CD14-positive monocyte (primary cell): Measurements from ENCODE around the gene HSD17B3. TPM values are rescaled to one million over a fixed set of nuclear protein-coding genes. Genes with fewer than 3 reads are reported as not detected.

ENCODE experiments used
- DNase-seq, 3 donors: peaks; one replicate each; pipeline ENCODE4 v3.0.0-alpha.2; 2011 to 2022
- H2AFZ ChIP-seq: 2 replicates; pipeline ENCODE4 v1.6.0; 2012; ENCODE audit warnings: mild to moderate bottlenecking, low read depth, low read length, inconsistent platforms; ENCODE audit not compliant: insufficient read depth, poor library complexity, severe bottlenecking
- H3K27ac ChIP-seq, 2 donors: 1 replicate in 1 of 2; 2 replicates in 1 of 2; pipeline ENCODE4 v1.5.1; 2012 to 2013; ENCODE audit warnings: low read length in 2 of 2, control low read depth in 1 of 2, inconsistent platforms in 1 of 2, low read depth in 1 of 2, mild to moderate bottlenecking in 1 of 2
- H3K27me3 ChIP-seq, 2 donors: one replicate each; pipeline versions ENCODE4 v1.6.0 to v1.6.1; 2011 to 2013; ENCODE audit warnings: low read length in 2 of 2; ENCODE audit not compliant: control insufficient read depth in 2 of 2, insufficient read depth in 2 of 2
- H3K36me3 ChIP-seq, 2 donors: replicated peaks in 1 of 2; 1 replicate in 1 of 2; 2 replicates in 1 of 2; pipeline versions ENCODE4 v1.5.1 to v1.6.1; 2012 to 2013; ENCODE audit warnings: low read length in 2 of 2, control low read depth in 1 of 2, inconsistent platforms in 1 of 2, mild to moderate bottlenecking in 1 of 2; ENCODE audit not compliant: insufficient read depth in 2 of 2, control insufficient read depth in 1 of 2
- H3K4me1 ChIP-seq, 2 donors: 1 replicate in 1 of 2; 2 replicates in 1 of 2; pipeline versions ENCODE4 v1.5.1 to v1.6.1; 2012 to 2013; ENCODE audit warnings: low read length in 2 of 2, control low read depth in 1 of 2, inconsistent platforms in 1 of 2, mild to moderate bottlenecking in 1 of 2, moderate library complexity in 1 of 2; ENCODE audit not compliant: insufficient read depth in 2 of 2, control insufficient read depth in 1 of 2
- H3K4me2 ChIP-seq: replicated peaks from 2 replicates; pipeline ENCODE3; 2012; ENCODE audit warnings: low read length, moderate library complexity, mild to moderate bottlenecking; ENCODE audit not compliant: poor library complexity, severe bottlenecking; ENCODE audit errors: extremely low read depth
- H3K4me3 ChIP-seq, 3 experiments: fragments of 200-600 bp in 1 of 3; sonication (generic) in 1 of 3; replicated peaks in 1 of 3; 1 replicate in 2 of 3; 2 replicates in 1 of 3; pipeline ENCODE4 v1.5.1; 2011 to 2013; ENCODE audit warnings: low read length in 3 of 3, mild to moderate bottlenecking in 3 of 3, control low read depth in 2 of 3, low read depth in 2 of 3, inconsistent platforms in 1 of 3, moderate library complexity in 1 of 3
- H3K79me2 ChIP-seq: 2 replicates; pipeline ENCODE4 v1.6.0; 2012; ENCODE audit warnings: mild to moderate bottlenecking, control low read depth, inconsistent platforms, low read length, moderate library complexity; ENCODE audit not compliant: insufficient read depth
- H3K9ac ChIP-seq: 2 replicates; pipeline ENCODE4 v1.6.0; 2017; ENCODE audit warnings: low read length, mild to moderate bottlenecking; ENCODE audit not compliant: insufficient read depth, poor library complexity, severe bottlenecking
- H3K9me3 ChIP-seq, 2 donors: replicated peaks in 1 of 2; 1 replicate in 1 of 2; 2 replicates in 1 of 2; pipeline versions ENCODE4 v1.5.1 to v1.6.1; 2012 to 2013; ENCODE audit warnings: low read length in 2 of 2, control low read depth in 1 of 2; ENCODE audit not compliant: control insufficient read depth in 1 of 2, insufficient read depth in 1 of 2
- H4K20me1 ChIP-seq: 2 replicates; pipeline ENCODE4 v1.6.0; 2012; ENCODE audit warnings: mild to moderate bottlenecking, low read length, control low read depth, moderate library complexity; ENCODE audit not compliant: insufficient read depth
- H3K27ac Mint-ChIP-seq, 7 donors: one replicate each; pipeline ENCODE4 v1.8.0; 2020; ENCODE audit warnings: mild to moderate bottlenecking in 7 of 7, mixed read lengths in 7 of 7, moderate library complexity in 6 of 7, inconsistent platforms in 2 of 7
- H3K27me3 Mint-ChIP-seq, 3 donors: one replicate each; pipeline ENCODE4 v1.8.0; 2021 to 2022; ENCODE audit warnings: low read depth in 3 of 3, mild to moderate bottlenecking in 3 of 3, mixed read lengths in 3 of 3, moderate library complexity in 3 of 3, inconsistent platforms in 1 of 3
- H3K36me3 Mint-ChIP-seq, 2 donors: one replicate each; pipeline ENCODE4 v1.8.0; 2020; ENCODE audit warnings: mixed read lengths in 2 of 2, inconsistent platforms in 1 of 2, mild to moderate bottlenecking in 1 of 2
- H3K4me1 Mint-ChIP-seq: one replicate; pipeline ENCODE4 v1.8.0; 2020; ENCODE audit warnings: mild to moderate bottlenecking, mixed read lengths
- H3K4me3 Mint-ChIP-seq, 2 donors: one replicate each; pipeline ENCODE4 v1.8.0; 2020; ENCODE audit warnings: mild to moderate bottlenecking in 2 of 2, mixed read lengths in 2 of 2, moderate library complexity in 1 of 2
- H3K9me3 Mint-ChIP-seq, 7 donors: one replicate each; pipeline ENCODE4 v1.8.0; 2020 to 2022; ENCODE audit warnings: mixed read lengths in 7 of 7, mild to moderate bottlenecking in 6 of 7, moderate library complexity in 6 of 7, inconsistent platforms in 2 of 7
- WGBS: methylation state at CpG from one replicate; pipeline ENCODE4 v1.1.5; 2013; ENCODE audit warnings: missing lambda C conversion rate; ENCODE audit not compliant: insufficient coverage; 5-methylcytosine and 5-hydroxymethylcytosine counted together
- intact Hi-C, 2 donors: fragments of 100-400 bp; cut with micrococcal nuclease; formaldehyde crosslinking; loops; one replicate each; pipeline versions ENCODE4 v1.15.0 to v1.15.1; 2023
- polyA minus RNA-seq: library from RNA; depleted of rRNA, polyadenylated mRNA; stranded (reverse); fragments of >200 nt; gene quantifications from 2 replicates; pipeline ENCODE4 v1.2.3, GENCODE V29; 2012
- polyA plus RNA-seq, 3 donors: library from polyadenylated mRNA; depleted of rRNA in 1 of 3; unstranded in 2 of 3; stranded (reverse) in 1 of 3; fragments of 300-500 nt in 2 of 3; fragments of >200 nt in 1 of 3; fragmentation: Illumina TruSeq in 2 of 3; gene quantifications; 1 replicate in 2 of 3; 2 replicates in 1 of 3; pipeline ENCODE4 v1.2.3, GENCODE V29; 2012 to 2021
- total RNA-seq, 12 experiments: library from RNA in 1 of 12; stranded (reverse) in 1 of 12; fragments of 120-200 nt in 1 of 12; gene quantifications; one replicate each; pipeline ENCODE4 v1.2.4 and lab custom pipeline; 2013 to 2026; ENCODE audit warnings: mixed read lengths in 6 of 12, inconsistent platforms in 1 of 12
- TF ChIP-seq, protein P1 (sequence below): fragments of 200-600 bp; IDR thresholded peaks from one replicate; pipeline ENCODE4 v1.8.0; 2022; ENCODE audit warnings: antibody characterized with exemption, mild to moderate bottlenecking

The HSD17B3 gene
- 0.08 TPM for total RNA-seq (2013)
- polyA plus RNA-seq (under 1 TPM in 1 of 3 donors, not detected in 2; 0.09 TPM), polyA minus RNA-seq (not detected in 2 replicates), total RNA-seq (lab: John Stamatoyannopoulos, UW) (0 to 0.30 (median 0) reads per million in 11 experiments)

GRCh38 chr9:96302021-96302420, at the start of gene HSD17B3:
Gene HSD17B3 (minus strand): TSS chr9:96302176. CDS start chr9:96302104, 72 bp downstream.
- H3K9ac ChIP-seq = no peak within 1 kb of the TSS
- H3K36me3 Mint-ChIP-seq = no peaks in the 10 kb centered on the region
- no peak within 1 kb of the TSS for H3K4me3 Mint-ChIP-seq
- H4K20me1 ChIP-seq = no peaks in the 10 kb centered on the region
- peaks cover 0 to 11% (median 1%) of the 10 kb centered on the region in 7 donors for H3K9me3 Mint-ChIP-seq
- peaks cover 4 to 10% (median 7%) of the 10 kb centered on the region in 3 donors for H3K27me3 Mint-ChIP-seq
- no peaks in the 10 kb centered on the region for H3K4me1 Mint-ChIP-seq
- H3K9me3 ChIP-seq = no peaks in the 10 kb centered on the region
- H3K79me2 ChIP-seq = no peaks in the 10 kb centered on the region
- H3K27ac Mint-ChIP-seq = no peak within 1 kb of the TSS
- no peaks in the 10 kb centered on the region for H3K4me1 ChIP-seq
- H3K36me3 ChIP-seq = no peaks in the 10 kb centered on the region
- no peak for DNase-seq
- no peak within 1 kb of the TSS for H3K27ac ChIP-seq
- TF ChIP-seq, protein P1, sequence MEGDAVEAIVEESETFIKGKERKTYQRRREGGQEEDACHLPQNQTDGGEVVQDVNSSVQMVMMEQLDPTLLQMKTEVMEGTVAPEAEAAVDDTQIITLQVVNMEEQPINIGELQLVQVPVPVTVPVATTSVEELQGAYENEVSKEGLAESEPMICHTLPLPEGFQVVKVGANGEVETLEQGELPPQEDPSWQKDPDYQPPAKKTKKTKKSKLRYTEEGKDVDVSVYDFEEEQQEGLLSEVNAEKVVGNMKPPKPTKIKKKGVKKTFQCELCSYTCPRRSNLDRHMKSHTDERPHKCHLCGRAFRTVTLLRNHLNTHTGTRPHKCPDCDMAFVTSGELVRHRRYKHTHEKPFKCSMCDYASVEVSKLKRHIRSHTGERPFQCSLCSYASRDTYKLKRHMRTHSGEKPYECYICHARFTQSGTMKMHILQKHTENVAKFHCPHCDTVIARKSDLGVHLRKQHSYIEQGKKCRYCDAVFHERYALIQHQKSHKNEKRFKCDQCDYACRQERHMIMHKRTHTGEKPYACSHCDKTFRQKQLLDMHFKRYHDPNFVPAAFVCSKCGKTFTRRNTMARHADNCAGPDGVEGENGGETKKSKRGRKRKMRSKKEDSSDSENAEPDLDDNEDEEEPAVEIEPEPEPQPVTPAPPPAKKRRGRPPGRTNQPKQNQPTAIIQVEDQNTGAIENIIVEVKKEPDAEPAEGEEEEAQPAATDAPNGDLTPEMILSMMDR = no peak
- whole genome bisulfite sequencing = 100% methylated on average over 3 of the region's 6 CpGs
- H2AFZ ChIP-seq = no peak within 1 kb of the TSS
- intact Hi-C loops = no loop called here
- no peak within 1 kb of the TSS for H3K4me2 ChIP-seq
- no peak within 1 kb of the TSS for H3K4me3 ChIP-seq
- H3K27me3 ChIP-seq = no peaks in the 10 kb centered on the region

DNA sequence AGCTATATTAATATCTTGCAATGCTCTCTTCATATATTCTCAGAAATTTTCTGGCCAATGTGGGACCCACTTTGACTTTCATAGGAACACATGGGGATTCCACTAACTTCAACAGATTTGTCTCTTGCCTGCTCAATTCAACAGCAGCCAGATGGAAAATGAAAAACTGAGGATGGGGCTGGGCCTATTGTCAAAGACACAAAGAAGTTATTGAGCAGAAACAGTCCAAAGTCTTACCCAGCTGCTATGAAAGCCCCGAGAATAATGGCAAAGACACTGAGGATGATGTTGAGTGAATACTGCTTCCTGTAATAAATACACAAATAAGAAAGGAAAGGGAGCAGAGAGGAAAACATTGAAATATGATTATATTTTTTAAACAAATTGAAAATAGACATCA, 48.9 kb upstream of the HSD17B3 start:
- H3K9ac ChIP-seq = no peak overlapping the region
- no peak for DNase-seq
- H3K27me3 ChIP-seq = no peaks in the 10 kb centered on the region
- H3K4me2 ChIP-seq = no peak overlapping the region
- Mint-ChIP-seq H3K4me3 (no peak overlapping the region), H3K9me3 (peaks cover 3 to 11% (median 4%) of the 10 kb centered on the region in 7 donors), H3K4me1 (peaks cover 16% of the 10 kb centered on the region), H3K27me3 (peaks cover 0 to 2% (median 2%) of the 10 kb centered on the region in 3 donors), H3K36me3 (peaks cover 9 to 13% of the 10 kb centered on the region in 2 donors), H3K27ac (no peak overlapping the region)
- no CpG with 5 or more reads among the region's 1 CpG for WGBS
- no peak overlapping the region for H3K27ac ChIP-seq
- intact Hi-C loops = no loop called here
- H3K79me2 ChIP-seq = no peaks in the 10 kb centered on the region
- H2AFZ ChIP-seq = no peak overlapping the region
- H3K9me3 ChIP-seq = peaks cover 6 to 9% of the 10 kb centered on the region in 2 donors
- TF ChIP-seq, protein P1 = no peak
- no peaks in the 10 kb centered on the region for H4K20me1 ChIP-seq
- no peak overlapping the region for H3K4me3 ChIP-seq
- peaks cover 4 to 6% of the 10 kb centered on the region in 2 donors for H3K4me1 ChIP-seq
- H3K36me3 ChIP-seq = peaks cover 0 to 6% of the 10 kb centered on the region in 2 donors
